B cell (primary cell): ENCODE results near the gene CLCN7. TPM values are rescaled to one million over a fixed set of nuclear protein-coding genes. Genes with fewer than 3 reads are reported as not detected.

Experiments
- ATAC-seq: fragments of 200-7000 bp; cut with Tn5 transposase; one replicate; pipeline ENCODE4 v1.10.0; 2021; ENCODE audit warnings: low read depth, mild to moderate bottlenecking, moderate number of reproducible peaks, moderate library complexity
- CTCF ChIA-PET: fragments of 350-600 bp; sonication (Branson Sonifier 250); formaldehyde crosslinking; loops from one replicate; lab custom pipeline; 2021; ENCODE audit warnings: antibody characterized with exemption, inconsistent platforms; lab: Charles Lee
- POLR2A ChIA-PET: fragments of 350-600 bp; sonication (Branson Sonifier 250); formaldehyde crosslinking; loops from one replicate; lab custom pipeline; 2021; ENCODE audit warnings: antibody characterized with exemption; lab: Charles Lee
- DNase-seq: peaks from one replicate; pipeline ENCODE4 v3.0.0; 2013
- H2AFZ ChIP-seq: 2 replicates; pipeline ENCODE4 v1.6.1; 2012; ENCODE audit warnings: mild to moderate bottlenecking, low read depth, low read length; ENCODE audit not compliant: insufficient read depth, poor library complexity, severe bottlenecking
- H3K27ac ChIP-seq, 2 donors: 1 replicate in 1 of 2; 2 replicates in 1 of 2; pipeline ENCODE4 v1.5.1; 2012 to 2013; ENCODE audit warnings: low read length in 2 of 2, mild to moderate bottlenecking in 2 of 2, moderate library complexity in 1 of 2
- H3K27me3 ChIP-seq, 4 experiments: fragments of 200-600 bp in 1 of 4; sonication (generic) in 1 of 4; replicated peaks in 1 of 4; 1 replicate in 2 of 4; 2 replicates in 2 of 4; pipeline versions ENCODE4 v1.6.1 to v1.7.0; 2013 to 2016; ENCODE audit warnings: low read length in 3 of 4, mild to moderate bottlenecking in 2 of 4, mixed read lengths in 1 of 4, moderate library complexity in 1 of 4; ENCODE audit not compliant: insufficient read depth in 4 of 4, control insufficient read depth in 3 of 4; ENCODE audit errors: control extremely low read depth in 1 of 4
- H3K36me3 ChIP-seq, 2 experiments: replicated peaks in 1 of 2; 1 replicate in 1 of 2; 2 replicates in 1 of 2; pipeline versions ENCODE4 v1.6.1 to v1.7.1; 2013; ENCODE audit warnings: low read length in 1 of 2; ENCODE audit not compliant: insufficient read depth in 2 of 2, control insufficient read depth in 1 of 2; ENCODE audit errors: control extremely low read depth in 1 of 2, extremely low read depth in 1 of 2
- H3K4me1 ChIP-seq, 2 donors: fragments of 200-600 bp in 1 of 2; sonication (generic) in 1 of 2; 1 replicate in 1 of 2; 2 replicates in 1 of 2; pipeline versions ENCODE4 v1.5.1 to v1.6.1; 2013 to 2017; ENCODE audit warnings: low read length in 2 of 2; ENCODE audit not compliant: control insufficient read depth in 2 of 2, insufficient read depth in 2 of 2
- H3K4me2 ChIP-seq: replicated peaks from 2 replicates; pipeline ENCODE3; 2012; ENCODE audit warnings: mild to moderate bottlenecking, low read depth, low read length; ENCODE audit not compliant: poor library complexity, severe bottlenecking
- H3K4me3 ChIP-seq, 5 experiments: fragments of 200-600 bp in 1 of 5; sonication (generic) in 1 of 5; 1 replicate in 3 of 5; 2 replicates in 2 of 5; pipeline versions ENCODE4 v1.5.1 to v1.7.0; 2011 to 2016; ENCODE audit warnings: low read length in 4 of 5, mild to moderate bottlenecking in 4 of 5, low read depth in 2 of 5, control low read depth in 1 of 5, moderate library complexity in 1 of 5; ENCODE audit not compliant: insufficient read depth in 1 of 5; ENCODE audit errors: control extremely low read depth in 1 of 5, extremely low read depth in 1 of 5
- H3K79me2 ChIP-seq: fragments of 200-600 bp; sonication (generic); one replicate; pipeline ENCODE4 v1.6.0; 2016; ENCODE audit warnings: low read length; ENCODE audit not compliant: control insufficient read depth, insufficient read depth
- H3K9ac ChIP-seq: fragments of 200-600 bp; sonication (generic); 2 replicates; pipeline ENCODE4 v1.6.1; 2017; ENCODE audit warnings: mild to moderate bottlenecking, low read length, moderate library complexity
- H3K9me3 ChIP-seq, 3 donors: one replicate each; pipeline versions ENCODE4 v1.6.1 to v1.7.1; 2013; ENCODE audit warnings: low read length in 2 of 3; ENCODE audit not compliant: control insufficient read depth in 2 of 3, insufficient read depth in 1 of 3; ENCODE audit errors: control extremely low read depth in 1 of 3
- H4K20me1 ChIP-seq: 2 replicates; pipeline ENCODE4 v1.6.0; 2012; ENCODE audit warnings: mild to moderate bottlenecking, low read length; ENCODE audit not compliant: insufficient read depth, control insufficient read depth, poor library complexity, severe bottlenecking
- H3K27ac Mint-ChIP-seq: one replicate; pipeline ENCODE4 v1.8.0; 2021; ENCODE audit warnings: mixed read lengths
- H3K27me3 Mint-ChIP-seq: one replicate; pipeline ENCODE4 v1.8.0; 2021; ENCODE audit warnings: mixed read lengths
- H3K4me1 Mint-ChIP-seq: one replicate; pipeline ENCODE4 v1.8.0; 2021; ENCODE audit warnings: mixed read lengths
- H3K4me3 Mint-ChIP-seq: one replicate; pipeline ENCODE4 v1.8.0; 2021; ENCODE audit warnings: mixed read lengths
- H3K9me3 Mint-ChIP-seq: one replicate; pipeline ENCODE4 v1.8.0; 2022; ENCODE audit warnings: mixed read lengths; ENCODE audit not compliant: insufficient read depth
- EZH2 ChIP-seq: IDR thresholded peaks from 2 replicates; pipeline ENCODE4 v1.6.1; 2012; ENCODE audit warnings: borderline replicate concordance, low read depth, mild to moderate bottlenecking, moderate library complexity, low read length; ENCODE audit not compliant: insufficient read depth, poor library complexity, severe bottlenecking
- WGBS: methylation state at CpG from one replicate; pipeline ENCODE4 v1.1.5; 2013; ENCODE audit warnings: missing lambda C conversion rate; ENCODE audit not compliant: insufficient coverage; 5-methylcytosine and 5-hydroxymethylcytosine counted together
- intact Hi-C: fragments of 100-400 bp; cut with micrococcal nuclease; formaldehyde crosslinking; loops from one replicate; pipeline ENCODE4 v1.10.0; 2022
- polyA plus RNA-seq: library from polyadenylated mRNA; depleted of rRNA; stranded (reverse); fragments of >200 nt; gene quantifications from 2 replicates; pipeline ENCODE4 v1.2.3, GENCODE V29; 2012
- total RNA-seq, 2 donors: library from RNA; stranded (reverse); fragments of 120-200 nt in 1 of 2; gene quantifications; 1 replicate in 1 of 2; 2 replicates in 1 of 2; pipeline versions ENCODE4 v1.2.3 to v1.2.4, GENCODE V29; 2013 to 2022
- TF ChIP-seq, protein P1 (sequence below): fragments of 200-600 bp; IDR thresholded peaks from one replicate; pipeline ENCODE4 v1.8.0; 2022; ENCODE audit warnings: antibody characterized with exemption, mild to moderate bottlenecking

CLCN7 gene
- total and polyA plus RNA-seq, 2 donors (not counting 1 experiment from before 2014, with no cell fraction given) = 215 to 274 TPM

DNA sequence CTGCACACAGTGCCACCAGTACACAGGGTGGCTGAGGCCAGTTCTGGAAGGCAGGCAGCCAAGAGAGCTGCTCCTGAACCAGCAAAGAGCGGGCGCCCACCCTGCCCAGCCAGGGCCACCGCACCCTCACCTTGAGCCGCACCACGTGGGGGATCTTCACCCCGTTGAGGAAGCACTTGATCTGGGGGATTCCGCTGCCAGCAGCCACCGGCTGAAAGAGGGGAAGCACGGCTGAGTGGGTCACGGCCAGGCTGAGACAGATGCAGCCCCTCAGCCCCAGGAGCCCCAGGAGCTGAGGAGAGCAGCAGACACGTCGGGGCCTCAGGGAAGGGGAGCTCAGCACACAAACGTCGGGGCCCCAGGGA is 15.9 kb downstream of the CLCN7 start:
- CTCF ChIA-PET = interaction anchor here (0.8 to 1.2 kb wide), 5 partner anchors 17 to 39 kb away, joined by 3 to 4 read pairs (median 3); no protein-coding TSS in a partner anchor
- Histone ChIP-seq H3K27me3 (no peaks in the 10 kb centered on the region), H4K20me1 (no peaks in the 10 kb centered on the region), H3K36me3 (peaks cover 5 to 69% of the 10 kb centered on the region in 2 experiments), H3K79me2 (peaks cover 87% of the 10 kb centered on the region), H3K4me2 (peak overlapping the region; percentile 70), H3K4me1 (peaks cover 31 to 34% of the 10 kb centered on the region in 2 donors), H3K9ac (peak overlapping the region; percentile 65), H3K27ac (peak overlapping the region; percentile 98), H2AFZ (peak overlapping the region; percentile 23), H3K9me3 (peaks cover 0 to 3% (median 0%) of the 10 kb centered on the region in 3 donors), H3K4me3 (peak overlapping the region in 3 of 5 experiments; percentile 38 to 51 (median 50))
- H3K27ac Mint-ChIP-seq = peak overlapping the region; percentile 97
- no peaks in the 10 kb centered on the region for H3K9me3 Mint-ChIP-seq
- WGBS = 7% methylated on average over 14 of the region's 14 CpGs
- H3K27me3 Mint-ChIP-seq = no peaks in the 10 kb centered on the region
- intact Hi-C loops = loop anchor here (1.0 to 2.0 kb wide), 4 partner anchors 10 to 34 kb away; partner anchors contain the start of genes CLCN7 and TELO2
- TF ChIP-seq, protein P1, sequence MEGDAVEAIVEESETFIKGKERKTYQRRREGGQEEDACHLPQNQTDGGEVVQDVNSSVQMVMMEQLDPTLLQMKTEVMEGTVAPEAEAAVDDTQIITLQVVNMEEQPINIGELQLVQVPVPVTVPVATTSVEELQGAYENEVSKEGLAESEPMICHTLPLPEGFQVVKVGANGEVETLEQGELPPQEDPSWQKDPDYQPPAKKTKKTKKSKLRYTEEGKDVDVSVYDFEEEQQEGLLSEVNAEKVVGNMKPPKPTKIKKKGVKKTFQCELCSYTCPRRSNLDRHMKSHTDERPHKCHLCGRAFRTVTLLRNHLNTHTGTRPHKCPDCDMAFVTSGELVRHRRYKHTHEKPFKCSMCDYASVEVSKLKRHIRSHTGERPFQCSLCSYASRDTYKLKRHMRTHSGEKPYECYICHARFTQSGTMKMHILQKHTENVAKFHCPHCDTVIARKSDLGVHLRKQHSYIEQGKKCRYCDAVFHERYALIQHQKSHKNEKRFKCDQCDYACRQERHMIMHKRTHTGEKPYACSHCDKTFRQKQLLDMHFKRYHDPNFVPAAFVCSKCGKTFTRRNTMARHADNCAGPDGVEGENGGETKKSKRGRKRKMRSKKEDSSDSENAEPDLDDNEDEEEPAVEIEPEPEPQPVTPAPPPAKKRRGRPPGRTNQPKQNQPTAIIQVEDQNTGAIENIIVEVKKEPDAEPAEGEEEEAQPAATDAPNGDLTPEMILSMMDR = no peak
- no peak for TF ChIP-seq EZH2
- H3K4me3 Mint-ChIP-seq = peak overlapping the region; percentile 81
- ATAC-seq (peak; percentile 95), DNase-seq (peak; percentile 95)
- POLR2A ChIA-PET = interaction anchor here (0.6 to 2.6 kb wide), 7 partner anchors 15 to 242 kb away, joined by 3 to 16 read pairs (median 9); partner anchors contain the start of genes CLCN7, TELO2 and UQCC4
- H3K4me1 Mint-ChIP-seq = peaks cover 28% of the 10 kb centered on the region
